ENCODE measurements around the gene ZNF41. TPM values are rescaled to one million over a fixed set of nuclear protein-coding genes. Genes with fewer than 3 reads are reported as not detected.

The ZNF41 gene
- total and polyA plus RNA-seq, 2 of the 8 experiments (the other 6 are each of a cell fraction or from before 2014, with no cell fraction given) = 1.8 to 5.3 TPM

GRCh38 chrX:47501226-47502074 lies 18.4 kb upstream of the ZNF41 start:
- H3K4ac ChIP-seq (replicated peaks; ENCODE audit: insufficient read length, low read depth, low read length) = no peak overlapping the region
- no peaks in the 10 kb centered on the region for H3K79me1 ChIP-seq (ENCODE audit: low read depth, low read length)
- H3K23me2 ChIP-seq (ENCODE audit: low read depth, low read length) = no peaks in the 10 kb centered on the region
- H3K23ac ChIP-seq (ENCODE audit: insufficient read length) = no peak overlapping the region
- H3K9me3 ChIP-seq (ENCODE audit: insufficient read depth in 2 of 2, low read depth in 1 of 2, low read length in 1 of 2) = no peaks in the 10 kb centered on the region
- no peak for DNase-seq (ENCODE audit: low read depth in 1 of 2, low spot score in 2 of 2)
- no peak overlapping the region for H2BK15ac ChIP-seq (ENCODE audit: low read length)
- no peak overlapping the region for H4K8ac ChIP-seq (ENCODE audit: extremely low read depth, insufficient read depth, low read length)
- H4K91ac ChIP-seq (replicated peaks; ENCODE audit: insufficient read length, low read length) = no peak overlapping the region
- H2BK12ac ChIP-seq (ENCODE audit: low read depth, low read length) = no peak overlapping the region
- CTCF ChIA-PET (ENCODE audit: partially characterized antibody) = interaction anchor here (0.6 to 4.6 kb wide), 8 partner anchors 12 to 1058 kb away, joined by 3 to 33 read pairs (median 3); no protein-coding TSS in a partner anchor
- no peak overlapping the region for H4K5ac ChIP-seq (ENCODE audit: insufficient read length, low read depth, low read length)
- H3K18ac ChIP-seq (ENCODE audit: extremely low read depth, low read length) = no peak overlapping the region; the same call in none of the 2 replicates
- no peak overlapping the region for H2AFZ ChIP-seq (ENCODE audit: low read length)
- no peaks in the 10 kb centered on the region for H3K79me2 ChIP-seq (ENCODE audit: control insufficient read depth in 1 of 2, insufficient read depth in 2 of 2, low read length in 2 of 2)
- no peak for FAIRE-seq
- H3K4me2 ChIP-seq (ENCODE audit: insufficient read depth in 1 of 2, low read depth in 2 of 2, low read length in 2 of 2) = peak overlapping the region; percentile 21 to 28; a peak in 2 of 4 replicates
- WGBS, 2 experiments (ENCODE audit: extremely low coverage in 1 of 2, insufficient coverage in 1 of 2, insufficient read length in 1 of 2, insufficient replicate concordance in 2 of 2, low coverage in 1 of 2, low lambda C conversion rate in 2 of 2, missing lambda C conversion rate in 1 of 2) = 38% methylated on average over 7 of the region's 7 CpGs; no CpG with 5 or more reads in 1 of the 2 experiments
- H3K9ac ChIP-seq (replicated peaks in 1 of 4; ENCODE audit: extremely low read depth in 1 of 4, low read depth in 3 of 4, low read length in 3 of 4) = no peak overlapping the region
- H2BK20ac ChIP-seq (ENCODE audit: low read length) = no peak overlapping the region
- no peak overlapping the region for H3K56ac ChIP-seq (replicated peaks; ENCODE audit: insufficient read length, low read depth, low read length)
- H2BK5ac ChIP-seq (ENCODE audit: low read depth, low read length) = no peak overlapping the region
- 0 out of 8 replicates have a peak overlapping the region, but pooled peaks of 1 of the 4 experiments have one; percentile 12 for H3K4me3 ChIP-seq (ENCODE audit: extremely low read depth in 1 of 4, insufficient read depth in 2 of 4, low read depth in 3 of 4, low read length in 4 of 4)
- POLR2A ChIA-PET (ENCODE audit: partially characterized antibody) = interaction anchor here (1.2 kb wide), 1 partner anchor 11 kb away, joined by 3 read pairs; no protein-coding TSS in a partner anchor
- no peaks in the 10 kb centered on the region for H3K27me3 ChIP-seq (replicated peaks in 1 of 4; ENCODE audit: control insufficient read depth in 3 of 4, extremely low read depth in 1 of 4, insufficient read depth in 3 of 4, low read length in 3 of 4)
- no peak overlapping the region for H2BK120ac ChIP-seq (replicated peaks; ENCODE audit: low read depth, low read length)
- H3K4me1 ChIP-seq (replicated peaks in 1 of 4; ENCODE audit: control insufficient read depth in 3 of 4, insufficient read depth in 4 of 4, low read length in 3 of 4) = peaks cover 0 to 12% (median 8%) of the 10 kb centered on the region in 4 experiments; a peak in 3 of 7 replicates
- H3K36me3 ChIP-seq (ENCODE audit: control insufficient read depth in 2 of 4, insufficient read depth in 4 of 4, low read length in 3 of 4) = no peaks in the 10 kb centered on the region
- no peak overlapping the region for H3K27ac ChIP-seq (ENCODE audit: low read depth, low read length)
- no peak overlapping the region for H3K14ac ChIP-seq (ENCODE audit: insufficient read length)
- H2AK5ac ChIP-seq (ENCODE audit: low read depth, low read length) = no peak overlapping the region
- H4K20me1 ChIP-seq (replicated peaks in 1 of 2; ENCODE audit: control insufficient read depth in 1 of 2, insufficient read depth in 2 of 2, low read length in 2 of 2) = no peaks in the 10 kb centered on the region
- TF ChIP-seq TBP (IDR thresholded peaks at IDR 0.05; ENCODE audit: low read depth, low read length) = no peak
- no peak for TF ChIP-seq JUN (IDR thresholded peaks at IDR 0.05; ENCODE audit: low read depth, low read length)
- TF ChIP-seq POLR2A (IDR thresholded peaks at IDR 0.05; ENCODE audit: control extremely low read depth in 1 of 2, low read depth in 2 of 2, low read length in 2 of 2) = no peak
- TF ChIP-seq POLR2AphosphoS5 (IDR thresholded peaks at IDR 0.05; ENCODE audit: low read depth, low read length) = no peak
- no peak for TF ChIP-seq EZH2 (IDR thresholded peaks at IDR 0.05; ENCODE audit: low read depth, low read length, severe bottlenecking)
- no peak for TF ChIP-seq SIX5 (IDR thresholded peaks at IDR 0.05; ENCODE audit: low read depth, low read length)
- no peak for TF ChIP-seq CTBP2 (IDR thresholded peaks at IDR 0.05; ENCODE audit: borderline replicate concordance, insufficient read depth, insufficient read length, low read length)
- TF ChIP-seq CTCF (IDR thresholded peaks at IDR 0.05; ENCODE audit: control extremely low read depth in 1 of 3, insufficient read depth in 1 of 3, low read depth in 1 of 3, low read length in 3 of 3) = no peak
- TF ChIP-seq SP1 (IDR thresholded peaks at IDR 0.05; ENCODE audit: low read depth, low read length) = no peak

Data from H1 (cell line).